Endothelial cell of umbilical vein (primary cell): Measurements from ENCODE around the gene STX11. TPM values are rescaled to one million over a fixed set of nuclear protein-coding genes. Genes with fewer than 3 reads are reported as not detected.

Source experiments
- BruUV-seq: library from RNA; stranded (reverse); fragments of 400-500 nt; replicated peaks from 2 replicates; lab custom pipeline; 2021; lab: Mats Ljungman, UMichigan
- CTCF ChIA-PET: fragments of 300-600, 350-600 bp; sonication (Branson Sonifier 250); formaldehyde crosslinking; loops from one replicate; lab custom pipeline; 2021; ENCODE audit warnings: antibody characterized with exemption, inconsistent platforms; lab: Charles Lee
- POLR2A ChIA-PET: fragments of 300-600, 350-600 bp; sonication (Branson Sonifier 250); formaldehyde crosslinking; loops from one replicate; lab custom pipeline; 2021; ENCODE audit warnings: antibody characterized with exemption, inconsistent platforms; lab: Charles Lee
- DNase-seq: peaks from one replicate; pipeline ENCODE4 v3.0.0-alpha.2; 2011; ENCODE audit warnings: low read depth, low spot score
- FAIRE-seq: peaks from 2 replicates; lab custom pipeline; 2011; peaks lifted over from hg19 to GRCh38; lab: Jason Lieb, UNC
- H2AFZ ChIP-seq: 2 replicates; pipeline ENCODE4 v1.6.0; 2012; ENCODE audit warnings: low read depth, low read length, control low read depth, inconsistent platforms
- H3K27ac ChIP-seq: 2 replicates; pipeline ENCODE4 v1.5.1; 2011; ENCODE audit warnings: low read depth, mild to moderate bottlenecking, control low read depth, low read length, moderate library complexity; ENCODE audit not compliant: insufficient read depth
- H3K27me3 ChIP-seq, 2 experiments: 2 replicates each; pipeline versions ENCODE4 v1.6.0 to v1.6.1; 2011; ENCODE audit warnings: low read length in 2 of 2, mixed read lengths in 1 of 2; ENCODE audit not compliant: control insufficient read depth in 2 of 2, insufficient read depth in 2 of 2
- H3K36me3 ChIP-seq, 2 experiments: 2 replicates in 1 of 2; 3 replicates in 1 of 2; pipeline ENCODE4 v1.5.1; 2011; ENCODE audit warnings: low read length in 2 of 2, mild to moderate bottlenecking in 1 of 2, moderate library complexity in 1 of 2; ENCODE audit not compliant: control insufficient read depth in 2 of 2, insufficient read depth in 2 of 2; ENCODE audit errors: extremely low read depth in 1 of 2
- H3K4me1 ChIP-seq: 3 replicates; pipeline ENCODE4 v1.5.1; 2011; ENCODE audit warnings: mild to moderate bottlenecking, low read length; ENCODE audit not compliant: control insufficient read depth, insufficient read depth; ENCODE audit errors: extremely low read depth
- H3K4me2 ChIP-seq: 2 replicates; pipeline ENCODE4 v1.6.1; 2011; ENCODE audit warnings: low read length, control low read depth, mixed read lengths; ENCODE audit not compliant: insufficient read depth
- H3K4me3 ChIP-seq, 3 experiments: fragments of 200-600 bp in 1 of 3; sonication (generic), shearing (Covaris generic) in 1 of 3; replicated peaks in 1 of 3; 2 replicates each; pipeline ENCODE4 v1.5.1; 2011 to 2016; ENCODE audit warnings: control low read depth in 3 of 3, low read length in 3 of 3, mild to moderate bottlenecking in 2 of 3, inconsistent platforms in 1 of 3, low read depth in 1 of 3, moderate library complexity in 1 of 3; ENCODE audit not compliant: insufficient read depth in 1 of 3
- H3K79me2 ChIP-seq: 2 replicates; pipeline ENCODE4 v1.6.0; 2012; ENCODE audit warnings: low read length, inconsistent platforms; ENCODE audit not compliant: control insufficient read depth, insufficient read depth
- H3K9ac ChIP-seq: replicated peaks from 2 replicates; pipeline ENCODE3; 2011; ENCODE audit warnings: low read length, control low read depth; ENCODE audit not compliant: insufficient read depth; ENCODE audit errors: extremely low read depth
- H3K9me1 ChIP-seq: replicated peaks from 3 replicates; pipeline ENCODE4 v1.6.0; 2011; ENCODE audit warnings: mild to moderate bottlenecking, low read length; ENCODE audit not compliant: control insufficient read depth, insufficient read depth; ENCODE audit errors: extremely low read depth
- H3K9me3 ChIP-seq: replicated peaks from 2 replicates; pipeline ENCODE4 v1.5.1; 2012; ENCODE audit warnings: low read length, inconsistent platforms; ENCODE audit not compliant: control insufficient read depth, insufficient read depth
- H4K20me1 ChIP-seq: replicated peaks from 2 replicates; pipeline ENCODE3; 2011; ENCODE audit warnings: mild to moderate bottlenecking, low read length; ENCODE audit not compliant: control insufficient read depth, insufficient read depth; ENCODE audit errors: extremely low read depth
- EZH2 ChIP-seq: IDR thresholded peaks from 2 replicates; pipeline ENCODE4 v1.6.1; 2012; ENCODE audit warnings: borderline replicate concordance, low read depth, mild to moderate bottlenecking, moderate library complexity, low read length, inconsistent platforms; ENCODE audit not compliant: severe bottlenecking
- FOS ChIP-seq: IDR thresholded peaks from 2 replicates; pipeline ENCODE4 v1.6.1; 2011; ENCODE audit warnings: mild to moderate bottlenecking, low read length, moderate library complexity, borderline replicate concordance; ENCODE audit not compliant: insufficient read depth
- GATA2 ChIP-seq: IDR thresholded peaks from 2 replicates; pipeline ENCODE4 v1.7.0; 2011; ENCODE audit warnings: low read depth, mild to moderate bottlenecking, moderate library complexity, mixed read lengths, low read length; ENCODE audit not compliant: insufficient read length, insufficient read depth
- JUN ChIP-seq: IDR thresholded peaks from 2 replicates; pipeline ENCODE4 v1.6.1; 2011; ENCODE audit warnings: borderline replicate concordance, low read depth; ENCODE audit not compliant: insufficient read length, insufficient read depth
- MYC ChIP-seq: IDR thresholded peaks from one replicate; pipeline ENCODE4 v1.6.1; 2011; ENCODE audit warnings: mild to moderate bottlenecking, low read depth, low read length
- POLR2A ChIP-seq: IDR thresholded peaks from 2 replicates; pipeline ENCODE4 v1.6.1; 2012; ENCODE audit warnings: low read depth, mild to moderate bottlenecking, control low read depth, low read length
- POLR2AphosphoS5 ChIP-seq: IDR thresholded peaks from 2 replicates; pipeline ENCODE4 v1.6.1; 2012; ENCODE audit warnings: low read depth, mild to moderate bottlenecking, control low read depth, low read length, moderate library complexity; ENCODE audit not compliant: insufficient read depth
- dilution Hi-C: fragments of 300-500 bp; cut with MboI; formaldehyde crosslinking; loops from one replicate; pipeline ENCODE4 v1.15.0; 2019; ENCODE audit warnings: low sequenced_read_pairs; ENCODE audit not compliant: extremely low pct_ligation_motif_present
- intact Hi-C: fragments of 100-400 bp; cut with micrococcal nuclease; formaldehyde crosslinking; loops from one replicate; pipeline ENCODE4 v1.10.0; 2022
- polyA plus RNA-seq, 4 experiments: library from polyadenylated mRNA; depleted of rRNA in 3 of 4; stranded (reverse) in 3 of 4; unstranded in 1 of 4; fragments of >200 nt; gene quantifications; 2 replicates each; pipeline versions ENCODE4 v1.2.1 to v1.2.3, GENCODE V29; 2011 to 2012; ENCODE audit warnings: missing spikeins in 1 of 4
- total RNA-seq: library from RNA; stranded (reverse); gene quantifications from 2 replicates; pipeline ENCODE4 v1.2.3, GENCODE V29; 2021
- TF ChIP-seq, protein P1 (sequence below), 2 donors: IDR thresholded peaks; 1 replicate in 1 of 2; 2 replicates in 1 of 2; pipeline ENCODE4 v1.5.1; 2011; ENCODE audit warnings: low read length in 2 of 2, mild to moderate bottlenecking in 2 of 2, moderate library complexity in 2 of 2, control low read depth in 1 of 2, inconsistent platforms in 1 of 2, low read depth in 1 of 2; ENCODE audit not compliant: insufficient read depth in 1 of 2; ENCODE audit errors: extremely low read depth in 1 of 2
- TF ChIP-seq, protein P2 (sequence below): IDR thresholded peaks from 2 replicates; pipeline ENCODE4 v1.6.1; 2011; ENCODE audit not compliant: insufficient read depth, insufficient read length

STX11 gene
- total and polyA plus RNA-seq, 2 donors (not counting 3 experiments of a cell fraction or from before 2014, with no cell fraction given): 4.7 to 8.9 TPM

DNA sequence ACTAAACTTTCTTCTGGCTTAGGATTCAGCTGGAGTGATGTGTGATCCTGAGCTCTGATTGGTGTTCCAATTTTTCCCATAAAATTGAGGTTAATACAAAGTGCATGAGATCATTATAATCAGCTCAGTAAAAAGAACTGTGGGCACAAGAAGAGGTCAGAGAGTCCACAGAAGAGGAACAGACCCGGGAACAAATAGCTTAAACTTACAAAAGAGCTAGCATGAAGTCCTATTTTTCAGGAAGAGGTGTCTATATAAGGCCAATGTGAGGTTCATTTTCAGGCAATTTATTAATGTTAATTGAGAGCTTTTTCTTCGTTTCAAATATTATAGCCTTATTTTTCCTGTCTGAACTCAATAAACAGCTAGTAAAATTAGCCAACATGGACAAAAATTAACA, 26.9 kb upstream of the STX11 start:
- no peak for TF ChIP-seq GATA2
- TF ChIP-seq, protein P1, sequence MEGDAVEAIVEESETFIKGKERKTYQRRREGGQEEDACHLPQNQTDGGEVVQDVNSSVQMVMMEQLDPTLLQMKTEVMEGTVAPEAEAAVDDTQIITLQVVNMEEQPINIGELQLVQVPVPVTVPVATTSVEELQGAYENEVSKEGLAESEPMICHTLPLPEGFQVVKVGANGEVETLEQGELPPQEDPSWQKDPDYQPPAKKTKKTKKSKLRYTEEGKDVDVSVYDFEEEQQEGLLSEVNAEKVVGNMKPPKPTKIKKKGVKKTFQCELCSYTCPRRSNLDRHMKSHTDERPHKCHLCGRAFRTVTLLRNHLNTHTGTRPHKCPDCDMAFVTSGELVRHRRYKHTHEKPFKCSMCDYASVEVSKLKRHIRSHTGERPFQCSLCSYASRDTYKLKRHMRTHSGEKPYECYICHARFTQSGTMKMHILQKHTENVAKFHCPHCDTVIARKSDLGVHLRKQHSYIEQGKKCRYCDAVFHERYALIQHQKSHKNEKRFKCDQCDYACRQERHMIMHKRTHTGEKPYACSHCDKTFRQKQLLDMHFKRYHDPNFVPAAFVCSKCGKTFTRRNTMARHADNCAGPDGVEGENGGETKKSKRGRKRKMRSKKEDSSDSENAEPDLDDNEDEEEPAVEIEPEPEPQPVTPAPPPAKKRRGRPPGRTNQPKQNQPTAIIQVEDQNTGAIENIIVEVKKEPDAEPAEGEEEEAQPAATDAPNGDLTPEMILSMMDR (IDR thresholded peaks at IDR 0.05; ENCODE audit: extremely low read depth in 1 of 2, insufficient read depth in 1 of 2, low read depth in 1 of 2, low read length in 2 of 2): no peak
- TF ChIP-seq EZH2: no peak
- no peak for TF ChIP-seq FOS
- TF ChIP-seq, protein P2, sequence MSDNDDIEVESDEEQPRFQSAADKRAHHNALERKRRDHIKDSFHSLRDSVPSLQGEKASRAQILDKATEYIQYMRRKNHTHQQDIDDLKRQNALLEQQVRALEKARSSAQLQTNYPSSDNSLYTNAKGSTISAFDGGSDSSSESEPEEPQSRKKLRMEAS: no peak
- no peak for TF ChIP-seq JUN
- TF ChIP-seq MYC: no peak
- TF ChIP-seq POLR2AphosphoS5: no peak
- no peak for TF ChIP-seq POLR2A
- CTCF ChIA-PET: interaction anchor here (0.6 to 1.6 kb wide), 8 partner anchors 18 to 146 kb away, joined by 3 to 13 read pairs (median 4); no protein-coding TSS in a partner anchor
- POLR2A ChIA-PET: interaction anchor here (0.6 kb wide), 1 partner anchor 780 kb away, joined by 3 read pairs; no protein-coding TSS in a partner anchor
- no TSS peak for BruUV-seq
- Histone ChIP-seq H3K27ac (no peak overlapping the region), H3K4me2 (no peak overlapping the region), H3K27me3 (no peaks in the 10 kb centered on the region), H3K36me3 (no peaks in the 10 kb centered on the region), H3K4me3 (no peak overlapping the region), H3K79me2 (no peaks in the 10 kb centered on the region), H2AFZ (no peak overlapping the region), H3K4me1 (no peaks in the 10 kb centered on the region), H3K9me1 (no peaks in the 10 kb centered on the region), H3K9ac (no peak overlapping the region), H3K9me3 (no peaks in the 10 kb centered on the region), H4K20me1 (no peaks in the 10 kb centered on the region)
- dilution Hi-C loops: no loop called here
- intact Hi-C loops: no loop called here
- FAIRE-seq: no peak
- no peak for DNase-seq
